C4-2B (cell line): ENCODE data around the gene SIGLEC1.

Source experiments
- H3K27ac ChIP-seq: fragments of 450-650 bp; 2 replicates; pipeline ENCODE4 v1.5.1; 2017
- CTCF ChIP-seq: fragments of 450-650 bp; conservative IDR thresholded peaks from 2 replicates; pipeline ENCODE4 v1.5.1; 2017; ENCODE audit warnings: mild to moderate bottlenecking
- ZFX ChIP-seq: fragments of 450-650 bp; IDR thresholded peaks from 2 replicates; pipeline ENCODE4 v1.6.1; 2017

The SIGLEC1 gene

GRCh38 chr20:3705491-3705969 lies 6.9 kb downstream of the SIGLEC1 start:
- no peak overlapping the region for H3K27ac ChIP-seq
- TF ChIP-seq ZFX = no peak
- TF ChIP-seq CTCF = no peak

- no peak for TF ChIP-seq CTCF
- no peak for TF ChIP-seq ZFX
- no peak overlapping the region for H3K27ac ChIP-seq
These were observed 8.3 kb downstream of the SIGLEC1 start for GRCh38 chr20:3704087-3704486.

- TF ChIP-seq CTCF (no peak), ZFX (no peak)
- no peak overlapping the region for H3K27ac ChIP-seq
These were observed 9.6 kb downstream of the SIGLEC1 start for GRCh38 chr20:3702611-3703391.

GRCh38 chr20:3701061-3701998 lies 11.1 kb downstream of the SIGLEC1 start:
- H3K27ac ChIP-seq = no peak overlapping the region
- TF ChIP-seq ZFX (no peak), CTCF (no peak)

- H3K27ac ChIP-seq = no peak overlapping the region
- TF ChIP-seq CTCF (no peak), ZFX (no peak)
These were observed 13.4 kb downstream of the SIGLEC1 start for GRCh38 chr20:3699037-3699436.

GRCh38 chr20:3698591-3699001 lies 13.8 kb downstream of the SIGLEC1 start:
- TF ChIP-seq CTCF = no peak
- no peak for TF ChIP-seq ZFX

More at GRCh38 chr20:3698591-3699001, 13.8 kb downstream of the SIGLEC1 start:
- H3K27ac ChIP-seq = no peak overlapping the region
